ENCODE data around the gene ARAP2.

The ARAP2 gene

DNA sequence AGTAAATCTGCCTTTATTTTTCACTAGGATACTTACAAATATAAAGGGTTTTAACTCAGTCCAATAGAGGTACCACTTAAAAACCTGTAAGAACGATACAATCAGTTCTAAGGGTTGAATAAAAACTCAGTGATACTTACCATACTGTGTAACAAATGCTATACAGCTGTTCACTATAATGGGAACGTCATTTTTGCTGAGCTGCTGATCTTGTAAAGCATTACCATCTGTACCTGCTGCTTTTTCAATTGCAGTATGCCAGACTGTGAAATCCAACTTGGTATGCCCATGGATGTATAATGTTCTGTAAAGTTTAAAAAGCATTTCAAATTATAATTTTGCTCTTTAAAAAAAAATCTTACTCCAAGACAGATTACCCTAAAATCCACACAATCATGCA is 111.2 kb downstream of the ARAP2 start:
- no peaks in the 10 kb centered on the region for H3K36me3 ChIP-seq (ENCODE audit: insufficient read depth, low read length)
- H3K27ac ChIP-seq (ENCODE audit: low read depth, low read length), result no peak overlapping the region
- no peaks in the 10 kb centered on the region for H3K4me1 ChIP-seq (ENCODE audit: insufficient read depth, low read length)
- H3K27me3 ChIP-seq (ENCODE audit: control insufficient read depth in 1 of 2, insufficient read depth in 2 of 2, low read length in 2 of 2), result no peaks in the 10 kb centered on the region
- H3K9ac ChIP-seq (ENCODE audit: low read length), result no peak overlapping the region
- no peaks in the 10 kb centered on the region for H3K9me3 ChIP-seq (ENCODE audit: low read length)
- no peak overlapping the region for H3K4me3 ChIP-seq (ENCODE audit: low read depth in 1 of 2, low read length in 2 of 2)

DNA sequence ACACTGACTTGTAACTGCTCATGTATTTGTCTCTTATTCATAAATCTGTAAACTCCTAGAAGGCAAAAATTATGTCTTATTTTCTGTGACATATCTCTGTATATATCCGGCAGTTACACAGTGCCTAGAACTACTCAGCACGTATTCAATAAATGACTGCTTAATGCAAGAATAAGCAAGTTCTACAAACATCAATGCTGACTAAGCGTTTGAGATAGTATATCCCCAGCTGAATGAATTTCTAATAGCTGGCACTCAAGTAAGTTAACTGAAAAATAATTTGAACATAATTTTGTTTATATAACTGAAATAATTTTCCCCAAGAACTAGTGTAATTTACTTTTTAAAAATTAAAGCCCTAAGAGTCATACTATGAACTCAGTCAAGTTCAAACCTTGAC is 113.7 kb downstream of the ARAP2 start:
- no peaks in the 10 kb centered on the region for H3K4me1 ChIP-seq (ENCODE audit: insufficient read depth, low read length)
- H3K27me3 ChIP-seq (ENCODE audit: control insufficient read depth in 1 of 2, insufficient read depth in 2 of 2, low read length in 2 of 2), result no peaks in the 10 kb centered on the region
- H3K4me3 ChIP-seq (ENCODE audit: low read depth in 1 of 2, low read length in 2 of 2), result no peak overlapping the region
- no peak overlapping the region for H3K9ac ChIP-seq (ENCODE audit: low read length)
- no peak overlapping the region for H3K27ac ChIP-seq (ENCODE audit: low read depth, low read length)
- H3K36me3 ChIP-seq (ENCODE audit: insufficient read depth, low read length), result no peaks in the 10 kb centered on the region
- H3K9me3 ChIP-seq (ENCODE audit: low read length), result no peaks in the 10 kb centered on the region

DNA sequence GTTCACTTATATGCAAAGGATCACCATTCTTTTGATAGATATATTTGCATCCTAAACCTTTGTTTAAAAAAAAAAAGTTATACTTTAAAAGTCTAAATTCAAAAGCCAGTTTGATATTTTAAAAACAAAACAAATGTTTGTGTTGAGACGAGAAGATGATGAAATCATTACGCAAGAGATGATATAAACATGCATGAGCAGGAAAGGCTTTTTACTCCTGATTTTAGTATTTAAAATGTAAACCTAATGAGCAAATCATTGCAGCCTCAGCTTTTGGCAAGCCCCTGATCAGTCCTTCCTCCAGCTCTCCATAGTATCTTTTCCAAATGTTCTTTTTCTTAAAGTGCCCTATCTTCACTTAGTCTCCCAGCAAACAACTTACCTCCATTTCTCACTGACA is 115.6 kb downstream of the ARAP2 start:
- Histone ChIP-seq H3K27ac (ENCODE audit: low read depth, low read length) (no peak overlapping the region), H3K9me3 (ENCODE audit: low read length) (no peaks in the 10 kb centered on the region), H3K36me3 (ENCODE audit: insufficient read depth, low read length) (no peaks in the 10 kb centered on the region), H3K9ac (ENCODE audit: low read length) (no peak overlapping the region), H3K4me3 (ENCODE audit: low read depth in 1 of 2, low read length in 2 of 2) (no peak overlapping the region), H3K4me1 (ENCODE audit: insufficient read depth, low read length) (no peaks in the 10 kb centered on the region), H3K27me3 (ENCODE audit: control insufficient read depth in 1 of 2, insufficient read depth in 2 of 2, low read length in 2 of 2) (no peaks in the 10 kb centered on the region)

DNA sequence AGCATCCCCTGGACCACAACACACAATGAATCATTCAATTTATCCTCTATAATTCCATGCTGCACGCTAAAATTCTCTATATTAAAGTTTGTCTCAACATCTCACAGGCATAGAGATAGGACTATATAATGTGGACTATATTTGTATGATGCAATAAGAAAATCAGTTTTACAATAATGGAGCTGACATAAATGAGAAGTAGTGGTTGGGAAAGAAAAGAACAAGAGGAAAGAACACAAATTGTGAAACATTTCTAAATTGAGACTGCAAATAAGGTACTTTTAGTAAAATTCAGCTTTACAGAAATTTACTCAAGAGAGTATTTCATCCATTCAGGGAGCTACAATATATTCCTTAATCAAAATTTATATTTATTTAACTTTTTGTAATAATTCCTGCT is 120.4 kb downstream of the ARAP2 start:
- Histone ChIP-seq H3K4me1 (ENCODE audit: insufficient read depth, low read length) (no peaks in the 10 kb centered on the region), H3K9ac (ENCODE audit: low read length) (no peak overlapping the region), H3K4me3 (ENCODE audit: low read depth in 1 of 2, low read length in 2 of 2) (no peak overlapping the region), H3K27ac (ENCODE audit: low read depth, low read length) (no peak overlapping the region), H3K36me3 (ENCODE audit: insufficient read depth, low read length) (no peaks in the 10 kb centered on the region), H3K27me3 (ENCODE audit: control insufficient read depth in 1 of 2, insufficient read depth in 2 of 2, low read length in 2 of 2) (no peaks in the 10 kb centered on the region), H3K9me3 (ENCODE audit: low read length) (no peaks in the 10 kb centered on the region)

DNA sequence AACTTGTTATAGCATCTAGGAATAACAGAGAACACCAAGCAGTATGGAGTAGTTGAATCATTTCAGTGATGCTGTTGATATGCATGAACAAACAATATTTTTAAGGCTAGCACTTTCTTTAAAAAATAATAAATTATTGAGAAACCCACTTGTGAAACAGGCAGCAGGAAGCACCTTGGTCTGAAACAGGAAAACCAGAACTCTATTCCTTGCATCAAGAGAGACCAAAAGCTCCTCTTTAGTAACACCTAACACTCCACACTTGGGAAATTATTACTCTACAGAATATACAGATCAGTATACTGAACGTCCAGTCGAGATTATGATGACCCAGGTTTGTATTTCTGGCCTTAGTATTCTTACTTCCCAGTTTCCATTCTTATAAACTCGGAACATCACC is 129.0 kb downstream of the ARAP2 start:
- Histone ChIP-seq H3K27ac (ENCODE audit: low read depth, low read length) (no peak overlapping the region), H3K4me3 (ENCODE audit: low read depth in 1 of 2, low read length in 2 of 2) (no peak overlapping the region), H3K4me1 (ENCODE audit: insufficient read depth, low read length) (no peaks in the 10 kb centered on the region), H3K36me3 (ENCODE audit: insufficient read depth, low read length) (no peaks in the 10 kb centered on the region), H3K9ac (ENCODE audit: low read length) (no peak overlapping the region), H3K27me3 (ENCODE audit: control insufficient read depth in 1 of 2, insufficient read depth in 2 of 2, low read length in 2 of 2) (no peaks in the 10 kb centered on the region), H3K9me3 (ENCODE audit: low read length) (no peaks in the 10 kb centered on the region)

DNA sequence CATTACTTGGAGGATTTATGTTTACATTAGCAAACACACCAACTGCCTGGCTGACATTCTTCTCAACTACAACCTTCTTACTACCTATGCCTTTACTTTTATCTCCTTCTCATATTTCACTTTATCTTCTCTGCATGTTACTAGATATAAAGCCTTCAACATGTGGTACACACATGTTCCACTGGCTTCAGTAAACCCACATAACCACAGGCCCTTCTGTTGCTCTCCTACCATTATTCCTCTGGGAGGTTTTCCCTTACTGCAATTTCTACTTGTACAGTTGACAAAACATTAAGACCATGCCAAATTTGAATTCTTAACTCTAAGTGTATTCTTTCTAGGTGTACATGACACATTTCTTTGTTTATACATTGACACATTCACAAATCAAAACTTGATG is 133.1 kb downstream of the ARAP2 start:
- Histone ChIP-seq H3K27me3 (ENCODE audit: control insufficient read depth in 1 of 2, insufficient read depth in 2 of 2, low read length in 2 of 2) (no peaks in the 10 kb centered on the region), H3K36me3 (ENCODE audit: insufficient read depth, low read length) (no peaks in the 10 kb centered on the region), H3K9me3 (ENCODE audit: low read length) (no peaks in the 10 kb centered on the region), H3K27ac (ENCODE audit: low read depth, low read length) (no peak overlapping the region), H3K9ac (ENCODE audit: low read length) (no peak overlapping the region), H3K4me3 (ENCODE audit: low read depth in 1 of 2, low read length in 2 of 2) (no peak overlapping the region), H3K4me1 (ENCODE audit: insufficient read depth, low read length) (no peaks in the 10 kb centered on the region)

DNA sequence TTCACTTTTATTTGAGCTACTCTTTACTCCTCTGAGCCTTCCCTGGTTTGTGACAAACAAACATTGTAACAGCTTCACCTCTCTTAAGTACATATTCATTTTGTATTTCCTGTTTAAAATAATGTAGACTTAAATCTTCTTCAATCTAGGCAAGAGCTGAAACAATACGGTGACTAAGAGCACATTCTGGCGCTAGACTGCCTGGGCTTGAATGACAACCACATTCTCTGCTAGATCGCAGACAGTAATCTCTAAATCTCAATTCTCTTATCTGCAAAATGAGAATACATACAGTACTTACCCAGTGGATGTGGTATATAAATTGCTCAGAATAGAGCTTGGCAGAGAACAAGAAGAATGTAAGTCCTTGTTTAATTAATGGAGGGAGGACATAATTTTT is 144.8 kb downstream of the ARAP2 start:
- H3K9me3 ChIP-seq (ENCODE audit: low read length), result no peaks in the 10 kb centered on the region
- H3K27ac ChIP-seq (ENCODE audit: low read depth, low read length), result no peak overlapping the region
- H3K36me3 ChIP-seq (ENCODE audit: insufficient read depth, low read length), result no peaks in the 10 kb centered on the region
- H3K27me3 ChIP-seq (ENCODE audit: control insufficient read depth in 1 of 2, insufficient read depth in 2 of 2, low read length in 2 of 2), result no peaks in the 10 kb centered on the region
- no peaks in the 10 kb centered on the region for H3K4me1 ChIP-seq (ENCODE audit: insufficient read depth, low read length)
- no peak overlapping the region for H3K4me3 ChIP-seq (ENCODE audit: low read depth in 1 of 2, low read length in 2 of 2)
- no peak overlapping the region for H3K9ac ChIP-seq (ENCODE audit: low read length)

DNA sequence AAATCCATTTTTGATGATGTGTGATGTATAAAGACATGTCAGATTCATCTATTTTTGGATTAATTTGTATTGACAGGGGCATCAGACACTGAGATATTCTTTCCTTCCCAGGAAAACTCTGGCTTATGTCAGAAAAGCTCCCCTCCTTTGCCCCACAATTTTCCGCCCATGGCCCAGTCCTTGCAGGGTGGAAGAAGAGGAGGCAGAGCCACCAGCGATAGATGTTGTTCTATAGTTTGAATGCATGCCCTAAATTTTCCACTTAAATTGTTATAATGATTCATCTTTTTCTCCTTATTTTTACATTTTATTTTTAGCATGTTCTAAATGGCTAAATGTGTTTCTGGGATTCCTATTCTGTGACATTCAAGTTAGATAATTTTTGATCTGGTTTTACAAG is 149.3 kb downstream of the ARAP2 start:
- H3K4me1 ChIP-seq (ENCODE audit: insufficient read depth, low read length), result no peaks in the 10 kb centered on the region
- H3K27me3 ChIP-seq (ENCODE audit: control insufficient read depth in 1 of 2, insufficient read depth in 2 of 2, low read length in 2 of 2), result no peaks in the 10 kb centered on the region
- no peaks in the 10 kb centered on the region for H3K36me3 ChIP-seq (ENCODE audit: insufficient read depth, low read length)
- H3K9me3 ChIP-seq (ENCODE audit: low read length), result no peaks in the 10 kb centered on the region
- no peak overlapping the region for H3K9ac ChIP-seq (ENCODE audit: low read length)
- H3K27ac ChIP-seq (ENCODE audit: low read depth, low read length), result no peak overlapping the region
- no peak overlapping the region for H3K4me3 ChIP-seq (ENCODE audit: low read depth in 1 of 2, low read length in 2 of 2)

DNA sequence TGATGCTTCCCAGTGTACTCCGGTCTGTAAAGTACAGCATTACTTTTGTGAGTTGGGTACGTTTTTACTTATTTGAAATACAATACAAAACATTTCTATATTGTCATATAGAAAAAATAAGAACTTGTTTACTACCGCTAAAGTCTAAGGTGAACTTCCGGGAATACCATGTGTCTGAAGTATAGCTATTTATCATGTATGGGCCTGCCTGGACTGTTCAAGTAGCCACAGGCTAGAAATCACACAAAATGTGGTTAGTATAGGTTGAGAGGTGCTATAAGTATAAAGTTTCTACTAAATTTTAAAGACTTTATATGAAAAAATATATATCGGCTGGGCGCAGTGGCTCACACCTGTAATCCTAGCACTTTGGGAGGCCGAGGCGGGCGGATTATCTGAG is 152.3 kb downstream of the ARAP2 start:
- no peak overlapping the region for H3K4me3 ChIP-seq (ENCODE audit: low read depth in 1 of 2, low read length in 2 of 2)
- no peaks in the 10 kb centered on the region for H3K36me3 ChIP-seq (ENCODE audit: insufficient read depth, low read length)
- no peaks in the 10 kb centered on the region for H3K4me1 ChIP-seq (ENCODE audit: insufficient read depth, low read length)
- no peak overlapping the region for H3K27ac ChIP-seq (ENCODE audit: low read depth, low read length)
- H3K27me3 ChIP-seq (ENCODE audit: control insufficient read depth in 1 of 2, insufficient read depth in 2 of 2, low read length in 2 of 2), result no peaks in the 10 kb centered on the region
- no peaks in the 10 kb centered on the region for H3K9me3 ChIP-seq (ENCODE audit: low read length)
- no peak overlapping the region for H3K9ac ChIP-seq (ENCODE audit: low read length)

DNA sequence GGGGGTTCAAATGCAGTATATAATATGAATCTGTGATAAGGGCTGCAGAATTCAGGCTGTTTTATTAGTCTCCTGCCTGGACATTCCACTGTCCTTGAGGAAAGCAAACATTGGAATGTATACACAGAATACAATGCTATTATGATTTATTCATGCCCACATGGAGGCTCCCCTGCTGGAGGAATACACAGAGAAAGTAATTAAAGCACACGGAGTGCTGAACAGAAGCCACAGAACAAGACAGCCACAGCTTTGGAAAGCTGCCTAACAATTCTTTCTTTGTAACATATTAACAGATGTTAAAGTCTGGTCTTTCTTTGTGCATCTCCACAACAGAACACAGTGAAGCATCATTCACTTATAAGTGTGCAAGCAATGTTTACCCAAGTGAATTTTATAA is 155.8 kb downstream of the ARAP2 start:
- no peaks in the 10 kb centered on the region for H3K36me3 ChIP-seq (ENCODE audit: insufficient read depth, low read length)
- H3K4me3 ChIP-seq (ENCODE audit: low read depth in 1 of 2, low read length in 2 of 2), result no peak overlapping the region
- H3K9me3 ChIP-seq (ENCODE audit: low read length), result no peaks in the 10 kb centered on the region
- H3K27me3 ChIP-seq (ENCODE audit: control insufficient read depth in 1 of 2, insufficient read depth in 2 of 2, low read length in 2 of 2), result no peaks in the 10 kb centered on the region
- no peak overlapping the region for H3K9ac ChIP-seq (ENCODE audit: low read length)
- no peak overlapping the region for H3K27ac ChIP-seq (ENCODE audit: low read depth, low read length)
- no peaks in the 10 kb centered on the region for H3K4me1 ChIP-seq (ENCODE audit: insufficient read depth, low read length)

DNA sequence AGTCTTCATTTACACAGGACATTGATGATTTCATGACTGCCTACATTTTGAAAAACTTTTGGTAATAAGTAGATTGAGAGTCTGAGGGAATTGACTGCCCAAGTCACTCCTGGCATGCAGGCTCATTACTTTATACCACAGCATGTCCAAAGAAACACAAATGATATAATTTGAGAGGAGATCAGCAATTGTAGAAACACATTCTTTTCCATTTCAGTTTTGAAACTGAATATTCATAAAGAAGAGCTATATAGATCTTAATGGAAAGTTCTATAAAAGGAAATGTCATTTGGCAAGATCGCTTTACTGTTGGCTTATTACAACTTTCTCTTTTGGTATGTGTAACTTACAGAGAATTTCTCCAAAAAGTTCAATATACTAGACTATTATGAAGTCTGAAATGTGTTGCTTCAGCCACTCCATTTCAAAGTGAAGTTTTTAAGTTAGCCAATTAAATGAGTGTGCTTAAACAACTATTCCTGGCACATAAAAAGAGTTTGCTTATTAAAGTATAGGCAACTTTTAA is 158.0 kb downstream of the ARAP2 start:
- H3K36me3 ChIP-seq (ENCODE audit: insufficient read depth, low read length), result no peaks in the 10 kb centered on the region
- no peak overlapping the region for H3K27ac ChIP-seq (ENCODE audit: low read depth, low read length)
- no peak overlapping the region for H3K9ac ChIP-seq (ENCODE audit: low read length)
- no peaks in the 10 kb centered on the region for H3K9me3 ChIP-seq (ENCODE audit: low read length)
- H3K27me3 ChIP-seq (ENCODE audit: control insufficient read depth in 1 of 2, insufficient read depth in 2 of 2, low read length in 2 of 2), result no peaks in the 10 kb centered on the region
- H3K4me3 ChIP-seq (ENCODE audit: low read depth in 1 of 2, low read length in 2 of 2), result no peak overlapping the region
- no peaks in the 10 kb centered on the region for H3K4me1 ChIP-seq (ENCODE audit: insufficient read depth, low read length)

DNA sequence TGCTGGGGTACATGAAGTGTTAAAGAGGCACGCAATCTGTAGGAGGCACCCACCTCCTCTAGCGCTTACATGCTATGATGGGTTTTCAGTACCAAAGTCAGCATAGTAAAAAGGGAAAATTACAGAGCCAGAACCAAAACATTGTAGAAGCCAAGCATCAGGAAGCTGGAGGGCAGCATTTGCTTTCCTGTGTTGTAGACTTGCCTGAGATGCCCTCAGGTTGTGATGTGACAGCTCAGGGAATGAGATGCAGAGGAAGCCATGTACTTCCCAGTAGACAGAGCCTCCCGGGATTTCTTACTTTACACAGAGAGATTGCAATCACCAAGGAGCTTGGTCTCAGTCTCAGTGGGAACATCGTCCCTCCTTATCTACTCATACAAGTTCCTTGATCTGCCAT is 161.5 kb downstream of the ARAP2 start:
- no peaks in the 10 kb centered on the region for H3K9me3 ChIP-seq (ENCODE audit: low read length)
- no peak overlapping the region for H3K9ac ChIP-seq (ENCODE audit: low read length)
- H3K4me1 ChIP-seq (ENCODE audit: insufficient read depth, low read length), result no peaks in the 10 kb centered on the region
- no peak overlapping the region for H3K4me3 ChIP-seq (ENCODE audit: low read depth in 1 of 2, low read length in 2 of 2)
- H3K36me3 ChIP-seq (ENCODE audit: insufficient read depth, low read length), result peaks cover 4% of the 10 kb centered on the region
- no peaks in the 10 kb centered on the region for H3K27me3 ChIP-seq (ENCODE audit: control insufficient read depth in 1 of 2, insufficient read depth in 2 of 2, low read length in 2 of 2)
- H3K27ac ChIP-seq (ENCODE audit: low read depth, low read length), result no peak overlapping the region

Data from muscle layer of colon (tissue), 2 donors.